Stimulated activated CD4-positive, alpha-beta T cell treated with anti-CD3 and anti-CD28 coated beads, Interleukin-15, amount 100 ng/mL, for 1 hour (primary cell): Measurements from ENCODE around the gene DCXR.

Experiments
- DNase-seq, 2 donors: peaks; one replicate each; pipeline ENCODE4 v3.0.0-alpha.2; 2020; ENCODE audit warnings: low read depth in 1 of 2, low spot score in 1 of 2

The DCXR gene

GRCh38 chr17:82013772-82014321 lies 23.6 kb downstream of the DCXR start:
- no peak for DNase-seq

GRCh38 chr17:82013341-82013740 lies 24.2 kb downstream of the DCXR start:
- DNase-seq: no peak

- no peak for DNase-seq
Observed at GRCh38 chr17:82012640-82013295, 24.7 kb downstream of the DCXR start.

- no peak for DNase-seq
Observed at GRCh38 chr17:82012261-82012639, 25.2 kb downstream of the DCXR start.

- no peak for DNase-seq
Observed at GRCh38 chr17:82011617-82012187, 25.8 kb downstream of the DCXR start.

- DNase-seq: no peak
Observed at GRCh38 chr17:82010575-82011525, 26.6 kb downstream of the DCXR start.

- no peak for DNase-seq
Observed at GRCh38 chr17:82009413-82009812, 28.1 kb downstream of the DCXR start.

- no peak for DNase-seq
Observed at GRCh38 chr17:82008941-82009405, 28.5 kb downstream of the DCXR start.

GRCh38 chr17:82008258-82008940 lies 29.1 kb downstream of the DCXR start:
- no peak for DNase-seq

GRCh38 chr17:82007495-82008257 lies 29.8 kb downstream of the DCXR start:
- DNase-seq: no peak

- no peak for DNase-seq
Observed at GRCh38 chr17:82007228-82007494, 30.3 kb downstream of the DCXR start.

GRCh38 chr17:82006468-82007227 lies 30.8 kb downstream of the DCXR start:
- no peak for DNase-seq

GRCh38 chr17:82005701-82006348 lies 31.7 kb downstream of the DCXR start:
- DNase-seq: no peak

- no peak for DNase-seq
Observed at GRCh38 chr17:82004517-82005455, 32.7 kb downstream of the DCXR start.

GRCh38 chr17:82003411-82004381 lies 33.8 kb downstream of the DCXR start:
- DNase-seq: no peak

GRCh38 chr17:82001571-82002056 lies 35.9 kb downstream of the DCXR start:
- DNase-seq: no peak
